Activated CD4-positive, alpha-beta T cell treated with anti-CD3 and anti-CD28 coated beads for 4 hours (primary cell): ENCODE data around the gene ABL2.
"Not testable (repeated sequence)": the region's sequence is repeated elsewhere in the genome, so short reads cannot be mapped to it uniquely, and the experiment has no call there.

Experiments used
- DNase-seq, 2 donors: peaks; one replicate each; pipeline ENCODE4 v3.0.0-alpha.2; 2020

ABL2 gene

DNA sequence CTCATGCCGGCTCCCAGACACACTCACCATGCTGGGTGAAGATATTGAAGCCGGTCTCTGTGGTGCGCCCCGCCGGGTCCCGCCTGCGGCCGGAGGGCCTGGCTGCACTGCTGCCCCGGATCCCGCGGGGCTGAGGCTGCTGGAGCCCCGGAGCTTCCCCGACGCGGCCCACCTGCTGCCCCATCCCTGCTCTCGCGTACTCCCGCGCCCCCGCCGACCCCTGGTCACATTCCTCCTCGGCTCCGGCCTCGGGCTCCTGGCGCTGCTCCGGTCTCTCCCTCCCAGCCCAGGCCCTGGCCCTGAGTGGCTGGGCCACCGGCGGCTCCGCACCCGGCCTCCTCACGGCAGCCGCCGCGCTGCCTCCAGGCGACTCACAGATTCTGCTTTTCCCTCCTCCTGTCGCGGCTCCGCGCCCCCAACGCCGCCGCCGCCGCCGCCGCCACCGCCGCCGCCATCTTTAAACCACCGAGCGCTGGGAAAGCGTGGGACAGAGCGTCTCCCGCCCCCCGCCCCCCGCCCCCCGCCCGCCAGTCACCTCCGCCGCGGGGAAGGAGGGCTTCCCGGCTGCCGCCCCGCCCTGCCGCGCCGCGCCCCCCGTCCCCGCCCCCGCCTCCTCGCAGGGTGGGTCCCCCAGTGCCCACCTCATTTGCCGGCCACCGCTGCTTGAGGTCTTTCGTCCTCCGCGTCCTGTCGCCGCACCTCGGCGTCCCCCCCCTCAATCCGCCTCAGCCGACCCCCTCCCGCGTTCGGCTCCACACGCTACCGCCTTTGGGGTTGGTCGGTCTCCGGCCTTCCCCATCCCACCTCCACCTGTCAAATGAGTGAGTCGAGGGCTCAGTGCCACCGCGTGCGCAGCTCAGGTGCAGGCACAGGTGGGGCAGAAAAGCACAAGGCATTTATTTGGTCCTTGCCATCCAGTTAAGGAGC lies at the start of gene ABL2:
ABL2 (minus strand) TSS at position 464 of the 927 bp plus-strand sequence; CDS start at position 184, 280 bp downstream.
- DNase-seq: peak; percentile 56 to 59

- DNase-seq: no peak
Observed at GRCh38 chr1:179278920-179279319, 49.4 kb upstream of the ABL2 start.

DNA sequence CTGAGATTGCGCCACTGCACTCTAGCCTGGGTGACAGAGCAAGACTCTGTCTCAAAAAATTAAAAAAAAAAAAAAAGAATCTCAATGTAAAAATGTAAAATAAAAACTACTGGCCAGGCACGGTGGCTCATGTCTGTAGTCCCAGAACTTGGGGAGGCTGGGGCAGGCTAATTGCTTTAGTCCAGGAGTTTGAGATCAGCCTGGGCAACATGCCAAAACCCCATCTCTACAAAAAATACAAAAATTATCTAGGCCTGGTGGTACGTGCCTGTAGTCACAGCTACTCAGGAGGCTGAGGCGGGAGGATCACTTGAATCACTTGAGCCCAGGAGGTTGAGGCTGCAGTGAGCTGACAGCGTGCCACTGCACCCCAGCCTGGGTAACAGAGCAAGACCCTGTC lies 44.9 kb upstream of the ABL2 start:
- DNase-seq: not testable (repeated sequence)

- no peak for DNase-seq
Observed at GRCh38 chr1:179269071-179269470, 39.6 kb upstream of the ABL2 start.

DNA sequence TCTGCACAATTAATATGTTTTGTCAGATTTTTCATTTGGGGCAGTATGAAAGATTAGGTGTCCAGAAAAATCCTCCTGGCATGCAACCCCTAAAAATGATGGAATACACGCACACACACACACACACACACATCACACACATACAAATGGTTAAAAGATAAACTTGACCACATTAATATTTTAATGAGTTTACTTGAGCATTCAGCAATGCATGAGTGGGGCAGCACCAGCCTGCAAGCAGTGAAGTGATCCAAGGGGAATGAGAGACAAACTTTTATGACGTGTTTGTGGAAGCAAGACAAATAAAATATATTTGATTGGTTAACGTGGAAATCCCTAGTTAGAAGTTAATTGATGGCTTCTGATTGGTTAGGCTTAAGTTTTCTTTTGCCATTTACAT lies 35.0 kb upstream of the ABL2 start:
- DNase-seq: no peak

- DNase-seq: no peak
Observed at GRCh38 chr1:179263121-179263520, 33.6 kb upstream of the ABL2 start.

GRCh38 chr1:179262183-179262582 lies 32.7 kb upstream of the ABL2 start:
- DNase-seq: no peak

DNA sequence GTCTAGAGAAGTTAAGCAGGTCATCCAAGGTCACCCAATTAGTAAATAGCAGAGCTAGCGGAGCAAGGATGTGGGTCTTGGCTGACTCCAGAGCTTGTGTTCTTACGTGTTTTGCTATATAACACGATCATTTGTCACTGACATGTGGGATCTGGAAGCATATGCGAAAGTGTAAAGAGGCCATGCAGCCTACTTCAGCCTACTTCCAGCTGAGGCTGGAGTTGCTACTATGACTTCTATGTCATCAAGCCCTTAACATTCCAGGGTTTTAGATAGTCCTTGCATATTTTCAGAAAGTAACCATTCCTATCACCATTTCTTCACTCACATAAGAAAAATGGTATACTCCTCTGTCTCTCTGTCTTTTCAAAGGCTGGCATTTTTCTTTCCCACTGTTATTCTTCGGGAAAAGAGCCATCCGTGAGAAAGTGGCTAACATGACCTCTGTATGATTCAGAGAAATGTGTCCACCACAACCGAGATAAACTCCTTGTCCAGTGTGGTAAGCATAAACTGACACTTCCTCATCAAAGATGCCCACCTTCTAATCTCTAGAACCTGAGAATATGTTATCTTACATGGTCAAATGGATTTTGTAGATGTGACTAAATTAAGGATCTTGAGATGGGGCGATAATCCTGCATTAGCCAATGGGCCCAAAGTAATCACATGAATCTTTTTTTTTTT lies 24.0 kb upstream of the ABL2 start:
- DNase-seq: no peak

- DNase-seq: no peak
Observed at GRCh38 chr1:179252606-179253005, 23.1 kb upstream of the ABL2 start.

DNA sequence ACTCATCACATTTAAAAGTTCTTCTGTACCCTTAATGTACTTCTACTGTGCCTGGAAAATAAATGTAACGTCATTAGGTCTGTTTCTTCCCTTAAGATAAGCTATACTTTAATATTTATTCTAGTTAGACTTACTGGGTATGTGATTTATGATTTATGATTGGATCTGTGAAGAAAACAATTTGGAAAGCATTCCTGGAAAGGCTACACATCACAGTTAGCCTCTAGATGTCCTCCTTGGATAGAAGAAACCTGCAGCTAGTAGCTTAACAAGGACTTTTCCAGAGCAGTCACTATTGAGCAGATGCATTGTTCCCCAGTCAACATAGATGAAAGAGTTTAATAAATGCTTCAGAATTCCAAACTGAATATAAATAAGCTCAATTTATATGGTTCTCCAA lies 22.2 kb upstream of the ABL2 start:
- no peak for DNase-seq

- DNase-seq: no peak
Observed at GRCh38 chr1:179247923-179248322, 18.4 kb upstream of the ABL2 start.

DNA sequence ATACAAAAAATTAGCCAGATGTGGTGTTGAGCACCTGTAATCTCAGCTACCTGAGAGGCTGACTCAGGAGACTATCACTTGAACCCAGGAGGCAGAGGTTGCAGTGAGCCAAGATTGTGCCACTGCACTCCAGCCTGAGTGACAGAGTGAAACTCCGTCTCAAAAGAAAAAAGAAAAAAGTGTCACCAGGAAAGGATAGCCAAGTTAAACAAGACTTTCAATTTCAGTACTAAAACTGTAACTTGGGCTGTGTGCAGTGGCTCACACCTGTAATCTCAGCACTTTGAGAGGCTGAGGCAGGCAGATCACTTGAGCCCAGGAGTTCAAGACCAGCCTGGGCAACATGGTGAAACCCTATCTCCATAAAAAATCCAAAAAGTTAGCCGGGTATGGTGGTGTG lies 15.9 kb upstream of the ABL2 start:
- DNase-seq: not testable (repeated sequence)

DNA sequence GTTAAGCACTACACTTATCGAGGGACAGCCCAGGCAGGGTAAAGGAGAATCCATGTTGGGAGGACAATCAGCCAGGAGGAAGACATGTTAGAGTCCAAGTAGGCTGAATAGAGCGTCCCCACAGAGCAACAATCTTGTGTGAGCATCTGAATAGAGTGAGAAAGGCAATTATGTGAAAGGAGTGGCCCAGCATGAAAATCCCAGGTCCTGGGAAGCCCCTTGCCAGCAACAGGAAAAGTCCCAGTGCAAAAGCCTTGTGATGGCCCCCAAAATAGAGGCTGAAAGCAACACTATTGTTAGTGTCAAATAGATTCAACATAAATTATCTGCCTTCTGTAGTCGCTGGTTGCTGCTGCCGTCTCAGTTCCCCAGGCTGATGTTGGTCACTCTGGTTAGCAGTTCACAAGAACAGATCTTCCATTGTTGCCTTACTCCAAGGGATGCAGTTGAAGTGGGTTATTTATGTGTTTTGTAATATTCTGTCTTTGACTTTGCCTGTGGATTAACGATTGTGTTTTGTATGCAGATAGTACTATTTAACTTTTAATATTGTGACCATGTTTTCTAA lies 12.1 kb upstream of the ABL2 start:
- DNase-seq: no peak

- no peak for DNase-seq
Observed at GRCh38 chr1:179237222-179237621, 7.7 kb upstream of the ABL2 start.

DNA sequence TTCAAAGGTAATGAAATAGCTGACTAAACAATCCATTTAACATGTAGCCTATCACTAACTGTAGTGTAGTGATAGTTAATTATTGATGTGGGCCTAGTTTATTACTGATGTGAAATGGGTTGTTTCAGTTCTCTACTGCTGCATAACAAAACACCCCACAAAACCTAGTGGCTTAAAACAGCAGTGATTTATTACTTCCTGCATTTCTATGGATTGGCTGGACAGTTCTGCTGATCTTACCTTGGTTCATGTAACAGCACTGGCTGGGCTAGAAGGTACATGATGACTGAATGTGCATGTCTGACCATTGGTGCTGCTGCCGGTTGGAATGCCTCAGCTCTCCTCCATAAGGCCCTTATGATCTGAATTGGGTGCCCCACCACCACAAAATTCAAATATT lies 5.4 kb upstream of the ABL2 start:
- no peak for DNase-seq

DNA sequence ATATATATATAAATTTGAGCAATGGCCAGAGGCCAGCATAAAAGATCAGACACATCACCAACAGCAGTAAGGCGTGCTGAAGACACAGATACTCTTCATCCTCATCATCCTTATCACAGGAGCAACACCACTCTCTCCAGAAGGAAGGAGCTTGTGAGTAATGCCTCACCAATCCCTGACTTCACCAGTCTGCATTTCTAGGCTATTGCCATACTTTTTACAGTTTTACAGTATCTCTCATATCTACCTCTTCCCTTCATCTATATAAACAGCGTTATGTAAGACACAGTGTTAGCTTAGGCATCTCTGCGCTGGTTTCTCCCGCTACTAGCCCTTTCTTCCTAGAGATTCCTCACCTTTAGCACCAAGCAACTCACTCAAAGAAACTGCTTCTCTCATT lies 2.4 kb upstream of the ABL2 start:
- DNase-seq: no peak

- DNase-seq: no peak
Observed at GRCh38 chr1:179230721-179231120, 1.2 kb upstream of the ABL2 start.

DNA sequence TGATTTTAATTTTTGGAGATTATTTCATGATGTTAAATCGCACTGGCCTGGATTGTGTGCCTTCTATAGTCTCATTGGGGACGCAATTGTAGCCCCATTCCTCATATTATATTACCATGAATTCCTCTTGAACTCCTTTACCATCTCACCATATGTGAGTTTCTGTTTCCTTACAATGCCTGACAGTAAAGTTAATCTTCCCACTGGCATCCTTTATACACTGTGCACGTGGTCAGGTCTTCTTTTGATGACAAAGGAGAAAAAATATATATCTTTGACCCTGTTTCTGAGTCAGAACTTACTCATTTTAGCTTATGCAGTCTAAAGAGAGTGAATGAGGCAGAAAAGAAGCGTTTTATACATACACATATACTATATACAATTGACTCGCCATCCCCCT lies 774 bp upstream of the ABL2 start:
- no peak for DNase-seq

DNA sequence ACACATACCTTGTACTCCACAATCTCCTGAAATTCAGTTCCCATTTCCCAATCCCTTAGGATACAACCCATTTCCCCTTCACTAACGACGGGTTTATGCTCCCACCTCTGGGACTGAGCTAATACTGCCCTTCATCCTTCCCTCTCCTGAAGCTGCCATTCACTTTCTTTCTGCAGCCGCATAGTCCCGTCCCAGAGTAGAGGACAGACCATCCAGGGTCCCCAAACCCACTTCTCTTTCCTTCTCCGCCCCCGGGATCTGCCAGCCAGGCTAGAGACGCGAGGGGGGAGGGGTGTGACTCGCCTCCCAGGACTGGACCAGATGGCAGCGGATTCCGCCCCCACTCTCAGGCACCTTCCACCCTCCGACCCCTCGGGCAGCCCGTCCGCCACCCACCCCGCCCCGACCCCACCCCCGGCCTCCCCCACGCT lies 679 bp downstream of the ABL2 start:
- DNase-seq: peak; percentile 29 to 39

GRCh38 chr1:179226738-179227137 lies 2.7 kb downstream of the ABL2 start:
- no peak for DNase-seq

DNA sequence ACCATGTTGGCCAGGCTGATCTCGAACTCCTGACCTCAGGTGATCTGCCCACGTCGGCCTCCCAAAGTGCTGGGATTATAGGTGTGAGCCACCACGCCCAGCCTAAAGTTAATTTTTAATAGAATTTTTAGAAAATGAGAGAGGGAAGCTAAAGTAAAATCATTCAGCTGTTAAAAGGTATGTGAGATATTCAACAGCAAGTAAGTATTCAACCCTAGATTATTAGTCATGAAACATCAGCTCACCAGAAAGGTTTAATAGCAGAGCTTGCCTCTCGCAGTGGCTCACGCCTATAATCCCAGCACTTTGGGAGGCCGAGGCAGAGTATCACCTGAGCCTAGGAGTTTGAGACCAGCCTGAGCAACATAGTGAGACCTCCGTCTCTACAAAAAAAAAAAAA lies 5.0 kb downstream of the ABL2 start:
- DNase-seq: not testable (repeated sequence)

DNA sequence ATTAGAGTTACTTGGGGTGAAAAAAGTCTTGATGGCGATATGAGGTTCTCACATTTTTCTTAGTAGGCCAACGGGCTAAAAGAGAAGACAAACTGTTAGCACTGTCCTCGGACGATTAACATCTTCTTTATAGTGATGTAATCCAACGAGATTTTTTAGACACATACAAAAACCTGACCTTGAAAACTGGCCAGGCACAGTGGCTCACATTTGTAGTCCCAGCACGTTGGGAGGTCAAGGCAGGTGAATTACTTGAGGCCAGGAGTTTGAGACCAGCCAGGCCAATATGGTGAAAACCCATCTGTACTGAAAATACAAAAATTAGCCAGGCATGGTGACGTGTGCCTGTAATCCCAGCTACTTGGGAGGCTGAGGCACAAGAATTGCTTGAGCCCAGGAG lies 8.4 kb downstream of the ABL2 start:
- not testable (repeated sequence) for DNase-seq

DNA sequence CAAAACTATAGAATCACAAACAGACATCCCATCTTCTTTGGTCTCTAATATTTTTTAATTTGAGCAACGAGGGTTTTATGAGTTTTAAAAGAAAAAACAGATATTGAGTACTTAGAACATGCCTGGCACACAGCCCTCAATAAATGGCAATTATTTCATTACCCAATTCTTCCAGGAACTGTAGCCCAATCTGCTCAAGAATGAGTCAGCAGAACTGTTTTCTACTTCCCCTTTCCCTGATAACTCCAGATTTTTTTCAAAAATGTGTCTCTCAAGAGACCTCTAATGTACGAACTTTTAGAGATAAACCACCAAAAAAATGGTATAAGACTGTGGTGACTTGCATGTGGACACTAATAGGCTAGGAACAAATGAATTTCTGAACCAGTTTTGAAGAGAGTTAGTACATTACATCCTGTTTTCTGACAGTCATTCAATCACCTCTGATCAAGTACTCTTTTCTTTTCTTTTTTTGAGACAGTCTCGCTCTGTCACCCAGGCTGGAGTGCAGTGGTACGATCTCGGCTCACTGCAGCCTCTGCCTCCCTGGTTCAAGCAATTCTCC lies 11.5 kb downstream of the ABL2 start:
- no peak for DNase-seq
